Panc1 (cell line): ENCODE results near the gene SIGLECL1. TPM values are rescaled to one million over a fixed set of nuclear protein-coding genes. Genes with fewer than 3 reads are reported as not detected.

Source experiments
- ATAC-seq: fragments of 200-7000 bp; cut with Tn5 transposase; 2 replicates; pipeline ENCODE4 v1.9.1; 2020; ENCODE audit warnings: mild to moderate bottlenecking, moderate library complexity
- BruUV-seq: library from RNA; stranded (reverse); fragments of 400-500 nt; replicated peaks from 2 replicates; lab custom pipeline; 2021; lab: Mats Ljungman, UMichigan
- CTCF ChIA-PET: fragments of 300-600 bp; sonication (Branson Sonifier 250); formaldehyde crosslinking; loops from one replicate; lab custom pipeline; 2022; ENCODE audit warnings: antibody characterized with exemption; lab: Charles Lee
- POLR2A ChIA-PET: fragments of 300-600 bp; sonication (Branson Sonifier 250); formaldehyde crosslinking; loops from one replicate; lab custom pipeline; 2022; ENCODE audit warnings: antibody characterized with exemption; lab: Charles Lee
- DNase-seq: peaks from one replicate; pipeline ENCODE4 v3.0.0-alpha.2; 2010; ENCODE audit warnings: low read depth, low spot score
- H3K27ac ChIP-seq: 2 replicates; pipeline ENCODE4 v1.5.1; 2011; ENCODE audit warnings: mild to moderate bottlenecking, low read length, inconsistent platforms
- H3K27me3 ChIP-seq: fragments of 200-500 bp; sonication (Bioruptor generic); 2 replicates; pipeline ENCODE4 v1.6.0; 2014; ENCODE audit warnings: low read length, inconsistent platforms; ENCODE audit not compliant: control insufficient read depth, insufficient read depth
- H3K36me3 ChIP-seq: fragments of 200-500 bp; sonication (Bioruptor generic); 2 replicates; pipeline ENCODE4 v1.5.1; 2014; ENCODE audit warnings: inconsistent platforms, mild to moderate bottlenecking, low read length, moderate library complexity; ENCODE audit not compliant: control insufficient read depth, insufficient read depth
- H3K4me1 ChIP-seq: 2 replicates; pipeline ENCODE4 v1.5.1; 2011; ENCODE audit warnings: inconsistent platforms, mild to moderate bottlenecking, low read length, moderate library complexity; ENCODE audit not compliant: control insufficient read depth, insufficient read depth
- H3K4me3 ChIP-seq, 2 experiments: 2 replicates each; pipeline ENCODE4 v1.5.1; 2011 to 2012; ENCODE audit warnings: low read depth in 2 of 2, low read length in 2 of 2, mild to moderate bottlenecking in 2 of 2, inconsistent platforms in 1 of 2, moderate library complexity in 1 of 2
- H3K9me3 ChIP-seq: fragments of 200-500 bp; sonication (Bioruptor generic); 2 replicates; pipeline ENCODE4 v1.5.1; 2014; ENCODE audit warnings: low read depth, mild to moderate bottlenecking, inconsistent platforms, low read length, moderate library complexity; ENCODE audit not compliant: control insufficient read depth, insufficient read depth
- POLR2AphosphoS5 ChIP-seq: IDR thresholded peaks from 2 replicates; pipeline ENCODE4 v1.6.1; 2012; ENCODE audit warnings: mild to moderate bottlenecking, low read depth, low read length, moderate library complexity
- SIN3A ChIP-seq: IDR thresholded peaks from 2 replicates; pipeline ENCODE4 v1.6.1; 2012; ENCODE audit warnings: low read depth, mild to moderate bottlenecking, low read length, moderate library complexity, borderline replicate concordance; ENCODE audit not compliant: insufficient read depth
- TCF7L2 ChIP-seq: IDR thresholded peaks from 2 replicates; pipeline ENCODE4 v1.6.1; 2011; ENCODE audit warnings: mild to moderate bottlenecking, low read depth, low read length, inconsistent platforms
- in situ Hi-C: cut with HindIII; loops from 2 replicates; pipeline ENCODE4 v1.10.0; 2016; ENCODE audit warnings: low sequenced_read_pairs, low pct_unique_long_range_greater_than_20kb
- intact Hi-C: fragments of 100-400 bp; cut with micrococcal nuclease; formaldehyde crosslinking; loops from one replicate; pipeline ENCODE4 v1.10.0; 2022; ENCODE audit not compliant: unreplicated experiment
- total RNA-seq: library from RNA; stranded (reverse); gene quantifications from one replicate; pipeline ENCODE4 v1.2.1, GENCODE V29; 2021; ENCODE audit not compliant: unreplicated experiment
- TF ChIP-seq, protein P1 (sequence below): fragments of 450-650 bp; IDR thresholded peaks from 2 replicates; pipeline ENCODE4 v1.5.1; 2017; ENCODE audit warnings: mild to moderate bottlenecking
- TF ChIP-seq, protein P2 (sequence below), 2 experiments: IDR thresholded peaks; 2 replicates each; pipeline ENCODE4 v1.6.1; 2011 to 2012; ENCODE audit warnings: low read depth in 2 of 2, control low read depth in 1 of 2, low read length in 1 of 2, mild to moderate bottlenecking in 1 of 2, moderate library complexity in 1 of 2; ENCODE audit not compliant: insufficient read depth in 1 of 2

Gene SIGLECL1
- total RNA-seq, 1 experiment from 2014 or later = not detected

DNA sequence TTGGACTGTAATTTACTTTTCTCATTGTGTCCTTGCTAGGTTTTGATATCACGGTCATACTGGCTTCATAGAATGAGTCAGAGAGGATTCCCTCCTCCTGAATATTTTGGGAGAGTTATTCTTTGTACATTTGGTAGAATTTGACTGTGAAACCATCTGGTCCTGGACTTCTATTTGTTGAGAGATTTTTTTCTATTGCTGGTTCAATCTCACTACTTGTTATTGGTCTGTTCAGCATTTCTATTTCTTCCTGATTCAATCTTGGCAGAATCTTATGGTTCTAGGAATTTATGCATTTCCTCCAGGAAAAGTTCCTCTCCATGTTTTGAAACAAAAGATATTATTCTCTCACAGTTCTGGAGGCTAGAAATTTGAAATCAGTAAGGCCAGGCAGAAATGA lies 30.9 kb upstream of the SIGLECL1 start:
- Histone ChIP-seq H3K4me1 (no peaks in the 10 kb centered on the region), H3K36me3 (no peaks in the 10 kb centered on the region), H3K4me3 (no peak overlapping the region), H3K27me3 (no peaks in the 10 kb centered on the region; the same call in 1 of the 2 replicates), H3K9me3 (no peaks in the 10 kb centered on the region), H3K27ac (no peak overlapping the region)
- intact Hi-C loops (no loop called here), in situ Hi-C loops (no loop called here)
- ATAC-seq (no peak), DNase-seq (no peak)
- CTCF ChIA-PET = no interaction called here
- TF ChIP-seq TCF7L2 (no peak), SIN3A (no peak), POLR2AphosphoS5 (no peak)
- TF ChIP-seq, protein P1, sequence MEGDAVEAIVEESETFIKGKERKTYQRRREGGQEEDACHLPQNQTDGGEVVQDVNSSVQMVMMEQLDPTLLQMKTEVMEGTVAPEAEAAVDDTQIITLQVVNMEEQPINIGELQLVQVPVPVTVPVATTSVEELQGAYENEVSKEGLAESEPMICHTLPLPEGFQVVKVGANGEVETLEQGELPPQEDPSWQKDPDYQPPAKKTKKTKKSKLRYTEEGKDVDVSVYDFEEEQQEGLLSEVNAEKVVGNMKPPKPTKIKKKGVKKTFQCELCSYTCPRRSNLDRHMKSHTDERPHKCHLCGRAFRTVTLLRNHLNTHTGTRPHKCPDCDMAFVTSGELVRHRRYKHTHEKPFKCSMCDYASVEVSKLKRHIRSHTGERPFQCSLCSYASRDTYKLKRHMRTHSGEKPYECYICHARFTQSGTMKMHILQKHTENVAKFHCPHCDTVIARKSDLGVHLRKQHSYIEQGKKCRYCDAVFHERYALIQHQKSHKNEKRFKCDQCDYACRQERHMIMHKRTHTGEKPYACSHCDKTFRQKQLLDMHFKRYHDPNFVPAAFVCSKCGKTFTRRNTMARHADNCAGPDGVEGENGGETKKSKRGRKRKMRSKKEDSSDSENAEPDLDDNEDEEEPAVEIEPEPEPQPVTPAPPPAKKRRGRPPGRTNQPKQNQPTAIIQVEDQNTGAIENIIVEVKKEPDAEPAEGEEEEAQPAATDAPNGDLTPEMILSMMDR = no peak
- TF ChIP-seq, protein P2, sequence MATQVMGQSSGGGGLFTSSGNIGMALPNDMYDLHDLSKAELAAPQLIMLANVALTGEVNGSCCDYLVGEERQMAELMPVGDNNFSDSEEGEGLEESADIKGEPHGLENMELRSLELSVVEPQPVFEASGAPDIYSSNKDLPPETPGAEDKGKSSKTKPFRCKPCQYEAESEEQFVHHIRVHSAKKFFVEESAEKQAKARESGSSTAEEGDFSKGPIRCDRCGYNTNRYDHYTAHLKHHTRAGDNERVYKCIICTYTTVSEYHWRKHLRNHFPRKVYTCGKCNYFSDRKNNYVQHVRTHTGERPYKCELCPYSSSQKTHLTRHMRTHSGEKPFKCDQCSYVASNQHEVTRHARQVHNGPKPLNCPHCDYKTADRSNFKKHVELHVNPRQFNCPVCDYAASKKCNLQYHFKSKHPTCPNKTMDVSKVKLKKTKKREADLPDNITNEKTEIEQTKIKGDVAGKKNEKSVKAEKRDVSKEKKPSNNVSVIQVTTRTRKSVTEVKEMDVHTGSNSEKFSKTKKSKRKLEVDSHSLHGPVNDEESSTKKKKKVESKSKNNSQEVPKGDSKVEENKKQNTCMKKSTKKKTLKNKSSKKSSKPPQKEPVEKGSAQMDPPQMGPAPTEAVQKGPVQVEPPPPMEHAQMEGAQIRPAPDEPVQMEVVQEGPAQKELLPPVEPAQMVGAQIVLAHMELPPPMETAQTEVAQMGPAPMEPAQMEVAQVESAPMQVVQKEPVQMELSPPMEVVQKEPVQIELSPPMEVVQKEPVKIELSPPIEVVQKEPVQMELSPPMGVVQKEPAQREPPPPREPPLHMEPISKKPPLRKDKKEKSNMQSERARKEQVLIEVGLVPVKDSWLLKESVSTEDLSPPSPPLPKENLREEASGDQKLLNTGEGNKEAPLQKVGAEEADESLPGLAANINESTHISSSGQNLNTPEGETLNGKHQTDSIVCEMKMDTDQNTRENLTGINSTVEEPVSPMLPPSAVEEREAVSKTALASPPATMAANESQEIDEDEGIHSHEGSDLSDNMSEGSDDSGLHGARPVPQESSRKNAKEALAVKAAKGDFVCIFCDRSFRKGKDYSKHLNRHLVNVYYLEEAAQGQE (IDR thresholded peaks at IDR 0.05; ENCODE audit: insufficient read depth in 1 of 2, low read depth in 2 of 2, low read length in 1 of 2) = no peak
- BruUV-seq = no TSS peak
- POLR2A ChIA-PET = no interaction called here

DNA sequence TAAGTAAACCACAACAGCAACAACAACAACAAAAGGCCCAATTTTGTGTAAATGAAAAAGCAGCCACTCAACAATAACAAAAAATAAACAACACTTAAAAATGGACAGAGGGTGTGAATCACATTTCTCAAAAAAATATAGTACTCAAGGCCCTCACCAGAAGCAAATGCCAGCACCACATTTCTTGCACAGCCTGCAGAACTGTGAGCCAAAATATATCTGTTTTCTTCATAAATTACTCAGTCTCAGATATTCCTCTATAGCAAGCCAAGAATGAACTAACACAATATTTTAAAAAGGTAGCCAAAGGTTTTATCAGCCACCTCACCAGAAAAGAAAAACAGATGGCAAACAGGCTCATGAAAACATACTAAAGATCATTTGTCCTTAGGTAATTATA lies 29.9 kb upstream of the SIGLECL1 start:
- no peak overlapping the region for H3K27ac ChIP-seq
- no peaks in the 10 kb centered on the region for H3K4me1 ChIP-seq
- in situ Hi-C loops (no loop called here), intact Hi-C loops (no loop called here)
- no peak for ATAC-seq
- BruUV-seq = no TSS peak
- no peaks in the 10 kb centered on the region for H3K36me3 ChIP-seq
- H3K4me3 ChIP-seq = no peak overlapping the region
- H3K27me3 ChIP-seq = no peaks in the 10 kb centered on the region; the same call in 1 of the 2 replicates
- H3K9me3 ChIP-seq = no peaks in the 10 kb centered on the region
- TF ChIP-seq, protein P2 (IDR thresholded peaks at IDR 0.05; ENCODE audit: insufficient read depth in 1 of 2, low read depth in 2 of 2, low read length in 1 of 2) = no peak
- ChIA-PET POLR2A (no interaction called here), CTCF (no interaction called here)
- DNase-seq = no peak
